GM23338 (cell line): ENCODE measurements around the gene RNF157. TPM values are rescaled to one million over a fixed set of nuclear protein-coding genes. Genes with fewer than 3 reads are reported as not detected.
"Not testable (repeated sequence)": the region's sequence is repeated elsewhere in the genome, so short reads cannot be mapped to it uniquely, and the experiment has no call there.

Experiments
- ATAC-seq: fragments of 200-7000 bp; cut with Tn5 transposase; 3 replicates; pipeline ENCODE4 v1.9.1; 2020
- DNase-seq: peaks from one replicate; pipeline ENCODE4 v3.0.0-alpha.2; 2015; ENCODE audit warnings: low spot score
- H2AFZ ChIP-seq: fragments of 200-600 bp; sonication (generic); 2 replicates; pipeline ENCODE4 v1.8.0; 2016; ENCODE audit warnings: antibody characterized with exemption, mild to moderate bottlenecking, moderate library complexity
- H3F3A ChIP-seq: fragments of 200-600 bp; sonication (generic); replicated peaks from 2 replicates; pipeline ENCODE4 v1.8.0; 2017; ENCODE audit warnings: antibody characterized with exemption, mixed run types, low read depth
- H3K27ac ChIP-seq: fragments of 200-600 bp; sonication (generic); 2 replicates; pipeline ENCODE4 v1.6.1; 2016; ENCODE audit warnings: low read depth
- H3K27me3 ChIP-seq: fragments of 200-600 bp; sonication (generic); 2 replicates; pipeline ENCODE4 v1.8.0; 2016; ENCODE audit warnings: mild to moderate bottlenecking, mixed run types, moderate library complexity; ENCODE audit not compliant: insufficient read depth
- H3K36me3 ChIP-seq: fragments of 200-600 bp; sonication (generic); 2 replicates; pipeline ENCODE4 v1.8.0; 2016; ENCODE audit warnings: mild to moderate bottlenecking; ENCODE audit not compliant: insufficient read depth
- H3K4me1 ChIP-seq: fragments of 200-600 bp; sonication (generic); 2 replicates; pipeline ENCODE4 v1.8.0; 2016; ENCODE audit warnings: mild to moderate bottlenecking, moderate library complexity; ENCODE audit not compliant: insufficient read depth
- H3K4me2 ChIP-seq: fragments of 200-600 bp; sonication (generic); 2 replicates; pipeline ENCODE4 v1.7.1; 2017; ENCODE audit warnings: mixed run types
- H3K4me3 ChIP-seq: fragments of 200-600 bp; sonication (generic); 2 replicates; pipeline ENCODE4 v1.6.1; 2016; ENCODE audit warnings: mixed run types
- H3K79me2 ChIP-seq: fragments of 200-600 bp; sonication (generic); replicated peaks from 2 replicates; pipeline ENCODE4 v1.8.0; 2017; ENCODE audit warnings: mild to moderate bottlenecking; ENCODE audit not compliant: insufficient read depth
- H3K9me2 ChIP-seq: fragments of 200-600 bp; sonication (generic); 2 replicates; pipeline ENCODE4 v1.8.0; 2017; ENCODE audit not compliant: insufficient read depth
- H4K20me1 ChIP-seq: fragments of 200-600 bp; sonication (generic); replicated peaks from 2 replicates; pipeline ENCODE4 v1.8.0; 2017; ENCODE audit warnings: mild to moderate bottlenecking; ENCODE audit not compliant: insufficient read depth
- H3K27ac Mint-ChIP-seq: 2 replicates; pipeline ENCODE4 v1.8.0; 2020; ENCODE audit warnings: inconsistent platforms, mild to moderate bottlenecking, moderate library complexity, mixed read lengths
- H3K27me3 Mint-ChIP-seq: 3 replicates; pipeline ENCODE4 v1.8.0; 2022; ENCODE audit warnings: low read depth, mild to moderate bottlenecking, moderate library complexity, mixed read lengths, inconsistent platforms; ENCODE audit not compliant: insufficient read depth, poor library complexity
- H3K36me3 Mint-ChIP-seq: 3 replicates; pipeline ENCODE4 v1.8.0; 2021; ENCODE audit warnings: low read depth, mild to moderate bottlenecking, inconsistent platforms, moderate library complexity, mixed read lengths
- H3K4me1 Mint-ChIP-seq: 3 replicates; pipeline ENCODE4 v1.8.0; 2020; ENCODE audit warnings: mild to moderate bottlenecking, inconsistent platforms, mixed read lengths
- H3K4me3 Mint-ChIP-seq: 3 replicates; pipeline ENCODE4 v1.8.0; 2021; ENCODE audit warnings: moderate library complexity, mild to moderate bottlenecking, inconsistent platforms, mixed read lengths
- H3K9me3 Mint-ChIP-seq: 3 replicates; pipeline ENCODE4 v1.8.0; 2020; ENCODE audit warnings: moderate library complexity, mild to moderate bottlenecking, inconsistent platforms, mixed read lengths
- CTCF ChIP-seq, 2 experiments: fragments of 200-600 bp in 1 of 2; sonication (generic) in 1 of 2; conservative IDR thresholded peaks; 2 replicates each; pipeline versions ENCODE4 v1.5.1 to v1.6.1; 2016 to 2017; ENCODE audit warnings: antibody characterized with exemption in 2 of 2, low read depth in 2 of 2, mild to moderate bottlenecking in 2 of 2, moderate library complexity in 1 of 2
- EZH2 ChIP-seq: fragments of 200-600 bp; sonication (generic); IDR thresholded peaks from one replicate; pipeline ENCODE4 v1.8.0; 2017; ENCODE audit warnings: antibody characterized with exemption, mild to moderate bottlenecking, low read depth; ENCODE audit not compliant: unreplicated experiment
- REST ChIP-seq: IDR thresholded peaks from one replicate; pipeline ENCODE4 v1.6.1; 2018; ENCODE audit warnings: antibody characterized with exemption; ENCODE audit not compliant: unreplicated experiment
- STAT1 ChIP-seq: IDR thresholded peaks from one replicate; pipeline ENCODE4 v1.6.1; 2016; ENCODE audit warnings: antibody characterized with exemption; ENCODE audit not compliant: unreplicated experiment
- ZNF114 ChIP-seq: fragments of 250-450 bp; sonication (Bioruptor Pico); IDR thresholded peaks from 2 replicates; pipeline ENCODE4 v1.5.0; 2020; ENCODE audit warnings: mild to moderate bottlenecking, moderate library complexity
- ZNF462 ChIP-seq: fragments of 250-450 bp; sonication (Bioruptor Pico); IDR thresholded peaks from 2 replicates; pipeline ENCODE4 v1.5.0; 2020; ENCODE audit warnings: mild to moderate bottlenecking, moderate library complexity
- polyA plus RNA-seq: library from polyadenylated mRNA; unstranded; fragments of >200 nt; fragmentation: Nextera tagmentation; extraction: Ambion mirVana; gene quantifications from 2 replicates; pipeline ENCODE4 v1.2.1, GENCODE V29; 2016
- total RNA-seq: library from RNA; depleted of rRNA; stranded (reverse); fragments of >200 nt; shearing (Covaris generic); gene quantifications from 2 replicates; pipeline ENCODE4 v1.2.3, GENCODE V29; 2014

The RNF157 gene
- total and polyA plus RNA-seq, 2 experiments from 2014 or later, result 7.8 to 11.7 TPM

GRCh38 chr17:76253841-76254240 is 13.5 kb upstream of the RNF157 start (continued):
- TF ChIP-seq ZNF462 (CRISPR knock-in tag) (no peak), EZH2 (no peak), CTCF (conservative IDR thresholded peaks at IDR 0.05; ENCODE audit: low read depth in 2 of 2) (no peak), STAT1 (no peak), ZNF114 (no peak), REST (no peak)

GRCh38 chr17:76252967-76253766 is 12.9 kb upstream of the RNF157 start:
- not testable (repeated sequence) for H3F3A ChIP-seq, H3K9me3 Mint-ChIP-seq, H3K9me2 ChIP-seq, DNase-seq, H3K79me2 ChIP-seq, H3K27ac ChIP-seq, H2AFZ ChIP-seq, H3K36me3 Mint-ChIP-seq, H3K4me3 ChIP-seq, H3K27ac Mint-ChIP-seq, H3K4me1 Mint-ChIP-seq, H3K27me3 ChIP-seq, H3K4me3 Mint-ChIP-seq, ATAC-seq, H3K4me2 ChIP-seq, H3K4me1 ChIP-seq, H4K20me1 ChIP-seq, H3K36me3 ChIP-seq
- H3K27me3 Mint-ChIP-seq, result peaks cover 10% of the 10 kb centered on the region
